BLaER1 (cell line): ENCODE measurements around the gene VPS13C.

ENCODE experiments used
- H3K27ac ChIP-seq: shearing (Covaris generic); formaldehyde crosslinking; 2 replicates; pipeline ENCODE4 v1.8.1; 2022
- H3K27me3 ChIP-seq: shearing (Covaris generic); formaldehyde crosslinking; 2 replicates; pipeline ENCODE4 v1.8.1; 2022
- H3K36me3 ChIP-seq: shearing (Covaris generic); formaldehyde crosslinking; 2 replicates; pipeline ENCODE4 v1.8.1; 2022
- H3K4me1 ChIP-seq: shearing (Covaris generic); formaldehyde crosslinking; 2 replicates; pipeline ENCODE4 v1.8.1; 2022
- H3K4me2 ChIP-seq: shearing (Covaris generic); formaldehyde crosslinking; 2 replicates; pipeline ENCODE4 v1.8.1; 2022
- H3K4me3 ChIP-seq: shearing (Covaris generic); formaldehyde crosslinking; 2 replicates; pipeline ENCODE4 v1.8.1; 2022
- H3K9ac ChIP-seq: shearing (Covaris generic); formaldehyde crosslinking; 2 replicates; pipeline ENCODE4 v1.8.1; 2022
- H3K9me3 ChIP-seq: shearing (Covaris generic); formaldehyde crosslinking; 2 replicates; pipeline ENCODE4 v1.8.1; 2022
- H4K20me1 ChIP-seq: shearing (Covaris generic); formaldehyde crosslinking; 2 replicates; pipeline ENCODE4 v1.8.1; 2022
- Cebpa-rat ChIP-seq: shearing (Covaris generic); IDR thresholded peaks from 2 replicates; pipeline ENCODE4 v1.8.1; 2022

VPS13C gene

GRCh38 chr15:61853195-61853594, 207.1 kb downstream of the VPS13C start:
- no peaks in the 10 kb centered on the region for H3K27me3 ChIP-seq
- H3K4me3 ChIP-seq, result no peak overlapping the region
- no peak overlapping the region for H3K4me2 ChIP-seq
- H3K27ac ChIP-seq, result no peak overlapping the region
- H3K9me3 ChIP-seq, result no peaks in the 10 kb centered on the region
- peaks cover 10% of the 10 kb centered on the region; the same call in 1 of the 2 replicates for H3K4me1 ChIP-seq
- peaks cover 27% of the 10 kb centered on the region for H3K36me3 ChIP-seq
- no peak overlapping the region for H3K9ac ChIP-seq
- no peaks in the 10 kb centered on the region for H4K20me1 ChIP-seq
- no peak for TF ChIP-seq Cebpa-rat

- no peaks in the 10 kb centered on the region for H3K4me1 ChIP-seq
- H3K4me2 ChIP-seq, result no peak overlapping the region
- H3K4me3 ChIP-seq, result no peak overlapping the region
- H3K9ac ChIP-seq, result no peak overlapping the region
- no peak for TF ChIP-seq Cebpa-rat
- no peaks in the 10 kb centered on the region for H3K9me3 ChIP-seq
- no peaks in the 10 kb centered on the region for H4K20me1 ChIP-seq
- H3K36me3 ChIP-seq, result peaks cover 17% of the 10 kb centered on the region
- no peak overlapping the region for H3K27ac ChIP-seq
- no peaks in the 10 kb centered on the region for H3K27me3 ChIP-seq
These were observed 208.3 kb downstream of the VPS13C start for GRCh38 chr15:61851955-61852354.

- no peak overlapping the region for H3K27ac ChIP-seq
- no peaks in the 10 kb centered on the region for H3K27me3 ChIP-seq
- H3K4me2 ChIP-seq, result no peak overlapping the region
- H3K36me3 ChIP-seq, result peaks cover 13% of the 10 kb centered on the region
- H4K20me1 ChIP-seq, result no peaks in the 10 kb centered on the region
- H3K9ac ChIP-seq, result no peak overlapping the region
- TF ChIP-seq Cebpa-rat, result no peak
- no peaks in the 10 kb centered on the region for H3K4me1 ChIP-seq
- no peaks in the 10 kb centered on the region for H3K9me3 ChIP-seq
- no peak overlapping the region for H3K4me3 ChIP-seq
These were observed 210.8 kb downstream of the VPS13C start for GRCh38 chr15:61849447-61849846.

GRCh38 chr15:61841466-61841865, 218.8 kb downstream of the VPS13C start:
- H4K20me1 ChIP-seq, result no peaks in the 10 kb centered on the region
- TF ChIP-seq Cebpa-rat, result no peak

GRCh38 chr15:61840090-61840489, 220.2 kb downstream of the VPS13C start:
- Histone ChIP-seq H3K27me3 (no peaks in the 10 kb centered on the region), H3K4me2 (no peak overlapping the region), H3K36me3 (no peaks in the 10 kb centered on the region), H3K27ac (no peak overlapping the region), H3K9ac (no peak overlapping the region), H3K4me1 (0 out of 2 replicates have a peak, but pooled peaks cover 6% of the 10 kb centered on the region), H3K9me3 (no peaks in the 10 kb centered on the region), H3K4me3 (no peak overlapping the region), H4K20me1 (no peaks in the 10 kb centered on the region)
- no peak for TF ChIP-seq Cebpa-rat

More at GRCh38 chr15:61841466-61841865, 218.8 kb downstream of the VPS13C start:
- H3K4me3 ChIP-seq, result no peak overlapping the region
- no peak overlapping the region for H3K27ac ChIP-seq
- no peak overlapping the region for H3K4me2 ChIP-seq
- no peak overlapping the region for H3K9ac ChIP-seq
- H3K4me1 ChIP-seq, result 0 out of 2 replicates have a peak, but pooled peaks cover 6% of the 10 kb centered on the region
- no peaks in the 10 kb centered on the region for H3K27me3 ChIP-seq
- no peaks in the 10 kb centered on the region for H3K36me3 ChIP-seq
- no peaks in the 10 kb centered on the region for H3K9me3 ChIP-seq

GRCh38 chr15:61839546-61839945, 220.7 kb downstream of the VPS13C start:
- Histone ChIP-seq H3K9ac (no peak overlapping the region), H3K4me1 (0 out of 2 replicates have a peak, but pooled peaks cover 6% of the 10 kb centered on the region)

GRCh38 chr15:61835496-61836106, 224.6 kb downstream of the VPS13C start:
- H3K27ac ChIP-seq, result no peak overlapping the region
- peaks cover 30% of the 10 kb centered on the region for H3K4me1 ChIP-seq
- no peaks in the 10 kb centered on the region for H3K27me3 ChIP-seq
- H3K9me3 ChIP-seq, result no peaks in the 10 kb centered on the region
- no peak overlapping the region; the same call in 1 of the 2 replicates for H3K9ac ChIP-seq
- TF ChIP-seq Cebpa-rat, result no peak
- no peak overlapping the region for H3K4me2 ChIP-seq
- no peaks in the 10 kb centered on the region for H3K36me3 ChIP-seq
- no peak overlapping the region for H3K4me3 ChIP-seq
- no peaks in the 10 kb centered on the region for H4K20me1 ChIP-seq

More at GRCh38 chr15:61839546-61839945, 220.7 kb downstream of the VPS13C start:
- Histone ChIP-seq H4K20me1 (no peaks in the 10 kb centered on the region), H3K27ac (no peak overlapping the region), H3K36me3 (no peaks in the 10 kb centered on the region), H3K4me3 (no peak overlapping the region), H3K4me2 (no peak overlapping the region), H3K9me3 (no peaks in the 10 kb centered on the region), H3K27me3 (no peaks in the 10 kb centered on the region)
- TF ChIP-seq Cebpa-rat, result no peak

GRCh38 chr15:61835029-61835428, 225.2 kb downstream of the VPS13C start:
- Histone ChIP-seq H3K27ac (no peak overlapping the region), H3K36me3 (no peaks in the 10 kb centered on the region), H4K20me1 (no peaks in the 10 kb centered on the region), H3K27me3 (no peaks in the 10 kb centered on the region), H3K4me3 (no peak overlapping the region), H3K9ac (no peak overlapping the region), H3K9me3 (no peaks in the 10 kb centered on the region), H3K4me1 (peaks cover 36% of the 10 kb centered on the region), H3K4me2 (no peak overlapping the region)
- TF ChIP-seq Cebpa-rat, result no peak

- Histone ChIP-seq H4K20me1 (no peaks in the 10 kb centered on the region), H3K9me3 (no peaks in the 10 kb centered on the region), H3K4me2 (0 out of 2 replicates have a peak overlapping the region, but pooled peaks have one; percentile 13), H3K4me3 (no peak overlapping the region), H3K27me3 (no peaks in the 10 kb centered on the region), H3K27ac (no peak overlapping the region), H3K4me1 (peaks cover 37% of the 10 kb centered on the region), H3K9ac (no peak overlapping the region), H3K36me3 (no peaks in the 10 kb centered on the region)
- TF ChIP-seq Cebpa-rat, result no peak
These were observed 226.1 kb downstream of the VPS13C start for GRCh38 chr15:61834076-61834697.

- H3K9ac ChIP-seq, result no peak overlapping the region
- no peak overlapping the region for H3K4me3 ChIP-seq
- H3K9me3 ChIP-seq, result no peaks in the 10 kb centered on the region
- H3K4me2 ChIP-seq, result peak overlapping the region; percentile 90
- H3K36me3 ChIP-seq, result no peaks in the 10 kb centered on the region
- H3K27me3 ChIP-seq, result no peaks in the 10 kb centered on the region
- peak overlapping the region; percentile 56 for H3K27ac ChIP-seq
- H4K20me1 ChIP-seq, result no peaks in the 10 kb centered on the region
- no peak for TF ChIP-seq Cebpa-rat
- H3K4me1 ChIP-seq, result peaks cover 37% of the 10 kb centered on the region
These were observed 228.0 kb downstream of the VPS13C start for GRCh38 chr15:61832223-61832622.
